GM12878 (cell line): ENCODE data around the gene ZBTB38.

Experiments
- CBFB ChIP-seq: IDR thresholded peaks from 2 replicates; pipeline ENCODE4 v1.6.1; 2016; ENCODE audit warnings: antibody characterized with exemption, low read depth
- CREB1 ChIP-seq: IDR thresholded peaks from 2 replicates; pipeline ENCODE4 v1.6.1; 2012; ENCODE audit warnings: low read depth, mild to moderate bottlenecking, inconsistent platforms
- EZH2 ChIP-seq: IDR thresholded peaks from 2 replicates; pipeline ENCODE4 v1.6.1; 2012; ENCODE audit warnings: low read depth, mild to moderate bottlenecking, control low read depth, inconsistent platforms, low read length, borderline replicate concordance; ENCODE audit not compliant: control insufficient read depth
- NFXL1 ChIP-seq: fragments of 450-650 bp; IDR thresholded peaks from 2 replicates; pipeline ENCODE4 v1.6.1; 2017; ENCODE audit warnings: antibody characterized with exemption, mild to moderate bottlenecking, borderline replicate concordance
- NFYA ChIP-seq: IDR thresholded peaks from 2 replicates; pipeline ENCODE4 v1.6.1; 2011; ENCODE audit warnings: low read depth, mild to moderate bottlenecking, low read length, improper control_type of control experiment, borderline replicate concordance
- POLR2AphosphoS2 ChIP-seq: IDR thresholded peaks from 2 replicates; pipeline ENCODE4 v1.6.1; 2011; ENCODE audit warnings: low read depth, mild to moderate bottlenecking, low read length, improper control_type of control experiment, moderate library complexity
- POLR2AphosphoS5 ChIP-seq: IDR thresholded peaks from 2 replicates; pipeline ENCODE4 v1.6.1; 2011; ENCODE audit warnings: mild to moderate bottlenecking, low read length, inconsistent platforms
- SRF ChIP-seq, 2 experiments: IDR thresholded peaks; 2 replicates each; pipeline ENCODE4 v1.6.1; 2011; ENCODE audit warnings: low read depth in 2 of 2, low read length in 2 of 2, mild to moderate bottlenecking in 1 of 2, moderate library complexity in 1 of 2
- STAT3 ChIP-seq: IDR thresholded peaks from 2 replicates; pipeline ENCODE4 v1.6.1; 2011; ENCODE audit warnings: low read depth, low read length, improper control_type of control experiment
- YY1 ChIP-seq: IDR thresholded peaks from 2 replicates; pipeline ENCODE4 v1.6.1; 2011; ENCODE audit warnings: low read depth, mild to moderate bottlenecking, low read length
- TF ChIP-seq, protein P1 (sequence below), 3 experiments: IDR thresholded peaks in 2 of 3; conservative IDR thresholded peaks in 1 of 3; 2 replicates each; pipeline ENCODE4 v1.5.1; 2011; ENCODE audit warnings: low read depth in 3 of 3, low read length in 3 of 3, mild to moderate bottlenecking in 3 of 3, control low read depth in 2 of 3, moderate library complexity in 2 of 3, inconsistent platforms in 1 of 3, mixed read lengths in 1 of 3; ENCODE audit not compliant: control insufficient read depth in 2 of 3, insufficient read depth in 1 of 3; ENCODE audit errors: extremely low read depth in 1 of 3

DNA sequence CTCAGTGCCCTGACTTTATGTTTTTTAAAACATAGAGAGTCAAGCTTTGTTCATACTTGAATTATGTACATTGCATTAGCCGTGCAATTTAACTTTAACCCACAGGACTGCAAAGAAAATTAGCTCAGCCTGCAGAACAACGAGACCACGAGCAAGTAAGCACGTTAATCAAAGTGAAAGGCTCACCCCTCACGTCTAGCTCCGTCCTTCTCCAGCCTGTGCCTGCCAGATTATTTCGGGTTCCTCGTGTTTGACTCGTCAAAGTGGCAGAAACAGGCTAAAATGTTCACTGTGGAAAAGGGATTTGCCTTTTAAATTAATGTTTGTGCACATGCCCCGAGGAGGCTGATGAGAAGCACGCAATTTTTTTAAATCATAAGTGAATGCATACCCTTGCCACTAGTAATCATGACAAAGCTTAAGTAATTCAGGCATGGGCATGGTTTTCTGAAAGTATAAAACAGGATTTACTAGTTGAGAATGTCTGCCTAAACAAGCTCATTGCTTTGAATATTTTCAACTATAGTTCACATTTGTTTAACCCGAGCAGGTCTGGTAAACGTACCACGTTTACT lies 15.3 kb downstream of the ZBTB38 start:
- TF ChIP-seq, protein P1, sequence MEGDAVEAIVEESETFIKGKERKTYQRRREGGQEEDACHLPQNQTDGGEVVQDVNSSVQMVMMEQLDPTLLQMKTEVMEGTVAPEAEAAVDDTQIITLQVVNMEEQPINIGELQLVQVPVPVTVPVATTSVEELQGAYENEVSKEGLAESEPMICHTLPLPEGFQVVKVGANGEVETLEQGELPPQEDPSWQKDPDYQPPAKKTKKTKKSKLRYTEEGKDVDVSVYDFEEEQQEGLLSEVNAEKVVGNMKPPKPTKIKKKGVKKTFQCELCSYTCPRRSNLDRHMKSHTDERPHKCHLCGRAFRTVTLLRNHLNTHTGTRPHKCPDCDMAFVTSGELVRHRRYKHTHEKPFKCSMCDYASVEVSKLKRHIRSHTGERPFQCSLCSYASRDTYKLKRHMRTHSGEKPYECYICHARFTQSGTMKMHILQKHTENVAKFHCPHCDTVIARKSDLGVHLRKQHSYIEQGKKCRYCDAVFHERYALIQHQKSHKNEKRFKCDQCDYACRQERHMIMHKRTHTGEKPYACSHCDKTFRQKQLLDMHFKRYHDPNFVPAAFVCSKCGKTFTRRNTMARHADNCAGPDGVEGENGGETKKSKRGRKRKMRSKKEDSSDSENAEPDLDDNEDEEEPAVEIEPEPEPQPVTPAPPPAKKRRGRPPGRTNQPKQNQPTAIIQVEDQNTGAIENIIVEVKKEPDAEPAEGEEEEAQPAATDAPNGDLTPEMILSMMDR (IDR thresholded peaks at IDR 0.05 in 2 of 3, conservative IDR thresholded peaks at IDR 0.05 in 1 of 3; ENCODE audit: control insufficient read depth in 2 of 3, extremely low read depth in 1 of 3, insufficient read depth in 1 of 3, low read depth in 3 of 3, low read length in 3 of 3): no peak
- TF ChIP-seq CBFB (no peak), CREB1 (no peak), POLR2AphosphoS2 (no peak), STAT3 (no peak), NFYA (no peak), NFXL1 (no peak), YY1 (no peak), SRF (IDR thresholded peaks at IDR 0.05; ENCODE audit: low read depth in 2 of 2, low read length in 2 of 2) (no peak), EZH2 (no peak), POLR2AphosphoS5 (no peak)
